Kidney glomerular epithelial cell (primary cell): ENCODE data around the gene TEX9.
A peak's percentile ranks its signal among the peaks of the same experiment; 100 is the strongest.

Source experiments
- DNase-seq: peaks from one replicate; lab custom pipeline; 2025; lab: John Stamatoyannopoulos, UW

The TEX9 gene

GRCh38 chr15:56454836-56455235 is 89.6 kb downstream of the TEX9 start:
- DNase-seq, result no peak

GRCh38 chr15:56456229-56456628 is 91.0 kb downstream of the TEX9 start:
- no peak for DNase-seq

- no peak for DNase-seq
These were observed 93.9 kb downstream of the TEX9 start for GRCh38 chr15:56459096-56459495.

- peak; percentile 19 for DNase-seq
These were observed 94.8 kb downstream of the TEX9 start for GRCh38 chr15:56460071-56460470.

GRCh38 chr15:56460947-56461346 is 95.7 kb downstream of the TEX9 start:
- DNase-seq, result no peak

GRCh38 chr15:56464893-56465520 is 99.8 kb downstream of the TEX9 start, which contains the start of gene MNS1:
Gene MNS1 (minus strand): TSS chr15:56465137. CDS start chr15:56464972, 165 bp downstream.
- peak; percentile 98 for DNase-seq

- DNase-seq, result peak; percentile 7
These were observed 102.4 kb downstream of the TEX9 start for GRCh38 chr15:56467616-56468015.

- peak; percentile 40 for DNase-seq
These were observed 103.2 kb downstream of the TEX9 start for GRCh38 chr15:56468401-56468800.

- DNase-seq, result no peak
These were observed 104.3 kb downstream of the TEX9 start for GRCh38 chr15:56469483-56469882.

- DNase-seq, result no peak
These were observed 106.3 kb downstream of the TEX9 start for GRCh38 chr15:56471440-56472069.

GRCh38 chr15:56472278-56472677 is 107.1 kb downstream of the TEX9 start:
- DNase-seq, result no peak

- DNase-seq, result no peak
These were observed 107.8 kb downstream of the TEX9 start for GRCh38 chr15:56473017-56473416.

- no peak for DNase-seq
These were observed 110.1 kb downstream of the TEX9 start for GRCh38 chr15:56475351-56475750.
